Midbrain (tissue), 1 donor: ENCODE results near the gene XYLT2.

Experiments
- DNase-seq: peaks from one replicate; lab custom pipeline; 2025; lab: John Stamatoyannopoulos, UW

XYLT2 gene

GRCh38 chr17:50363217-50364060 is 17.5 kb downstream of the XYLT2 start:
- DNase-seq = peak; percentile 86

DNA sequence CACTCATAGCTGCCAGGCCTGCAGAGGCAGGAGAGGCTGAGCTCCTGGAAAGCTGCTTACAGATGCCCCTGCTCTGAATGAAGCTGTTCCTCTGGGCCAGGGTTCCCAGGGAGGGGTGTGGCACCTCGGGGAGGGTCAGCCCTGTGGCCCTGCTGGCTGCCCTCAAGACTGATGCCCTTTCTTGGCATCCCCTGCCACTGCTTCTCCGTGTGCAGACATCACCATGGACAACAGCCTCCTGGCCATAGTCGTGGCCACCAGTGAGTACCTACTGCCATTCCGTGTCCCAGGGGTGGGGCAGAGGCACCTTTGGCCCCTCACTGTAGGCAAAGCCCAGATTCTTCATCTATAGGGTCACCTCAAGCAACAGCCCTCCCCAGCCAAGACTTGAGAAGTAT is 18.1 kb downstream of the XYLT2 start:
- DNase-seq = no peak

GRCh38 chr17:50364715-50365114 is 18.8 kb downstream of the XYLT2 start:
- no peak for DNase-seq

GRCh38 chr17:50365165-50365564 is 19.2 kb downstream of the XYLT2 start:
- no peak for DNase-seq

DNA sequence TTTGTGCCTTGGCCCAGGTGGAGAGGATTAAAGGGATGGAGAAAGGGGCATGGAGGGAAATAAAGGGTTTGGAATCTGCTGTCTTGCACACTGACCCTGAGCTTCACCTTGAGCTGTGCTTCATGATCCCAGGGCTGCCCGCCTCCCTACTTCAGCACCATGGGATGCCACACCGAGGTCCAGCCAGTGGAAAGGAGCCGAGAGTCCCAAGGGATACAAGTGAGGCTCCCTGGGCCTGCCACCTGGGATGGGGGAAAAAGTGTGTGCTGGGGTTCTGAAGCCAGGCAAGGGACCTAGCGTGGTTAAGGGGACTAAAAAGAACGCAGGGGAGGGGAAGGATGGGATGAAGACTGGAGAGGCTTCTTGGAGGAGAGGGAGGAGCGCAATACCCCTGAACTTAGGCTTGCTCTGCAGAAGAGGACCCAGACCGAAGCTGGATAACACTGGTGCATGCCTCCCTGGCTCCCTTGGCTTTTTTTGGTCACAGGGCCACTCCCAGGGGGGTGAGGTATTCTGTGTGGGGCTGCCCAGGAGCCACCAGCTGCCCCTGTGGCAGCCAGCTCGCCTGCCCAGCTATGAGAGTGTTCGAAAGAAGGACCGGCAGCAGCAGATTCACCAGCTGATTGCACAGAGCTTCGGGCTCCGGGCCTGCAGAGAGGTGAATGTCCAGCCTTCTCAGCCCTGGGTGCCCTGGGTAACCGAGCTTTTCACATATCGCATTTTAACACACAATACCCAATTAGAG is 19.9 kb downstream of the XYLT2 start:
- no peak for DNase-seq

DNA sequence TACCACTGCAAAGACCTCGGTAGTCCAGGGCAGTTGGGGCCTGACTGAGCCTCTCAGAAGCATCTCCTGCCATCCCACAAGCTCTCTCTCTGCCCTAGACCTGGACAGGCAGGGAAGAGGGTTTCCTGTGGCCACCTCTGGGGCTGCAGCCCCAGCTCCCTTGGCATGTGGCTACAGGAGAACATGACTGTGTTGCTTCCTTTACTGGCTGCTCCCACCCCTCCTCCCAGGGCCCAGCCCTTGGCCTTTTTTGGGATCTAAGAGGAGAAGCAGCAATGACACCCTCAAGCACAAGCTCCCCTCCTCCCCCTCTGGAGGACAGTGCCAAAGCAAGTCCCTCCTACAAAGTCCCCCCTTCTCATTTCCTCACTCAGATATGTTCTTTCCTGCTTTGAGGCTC is 21.5 kb downstream of the XYLT2 start:
- no peak for DNase-seq

GRCh38 chr17:50370052-50370451 is 24.1 kb downstream of the XYLT2 start:
- no peak for DNase-seq

- DNase-seq = no peak
Measured at GRCh38 chr17:50371526-50371925, 25.6 kb downstream of the XYLT2 start.

- no peak for DNase-seq
Measured at GRCh38 chr17:50372222-50372757, 26.4 kb downstream of the XYLT2 start.

DNA sequence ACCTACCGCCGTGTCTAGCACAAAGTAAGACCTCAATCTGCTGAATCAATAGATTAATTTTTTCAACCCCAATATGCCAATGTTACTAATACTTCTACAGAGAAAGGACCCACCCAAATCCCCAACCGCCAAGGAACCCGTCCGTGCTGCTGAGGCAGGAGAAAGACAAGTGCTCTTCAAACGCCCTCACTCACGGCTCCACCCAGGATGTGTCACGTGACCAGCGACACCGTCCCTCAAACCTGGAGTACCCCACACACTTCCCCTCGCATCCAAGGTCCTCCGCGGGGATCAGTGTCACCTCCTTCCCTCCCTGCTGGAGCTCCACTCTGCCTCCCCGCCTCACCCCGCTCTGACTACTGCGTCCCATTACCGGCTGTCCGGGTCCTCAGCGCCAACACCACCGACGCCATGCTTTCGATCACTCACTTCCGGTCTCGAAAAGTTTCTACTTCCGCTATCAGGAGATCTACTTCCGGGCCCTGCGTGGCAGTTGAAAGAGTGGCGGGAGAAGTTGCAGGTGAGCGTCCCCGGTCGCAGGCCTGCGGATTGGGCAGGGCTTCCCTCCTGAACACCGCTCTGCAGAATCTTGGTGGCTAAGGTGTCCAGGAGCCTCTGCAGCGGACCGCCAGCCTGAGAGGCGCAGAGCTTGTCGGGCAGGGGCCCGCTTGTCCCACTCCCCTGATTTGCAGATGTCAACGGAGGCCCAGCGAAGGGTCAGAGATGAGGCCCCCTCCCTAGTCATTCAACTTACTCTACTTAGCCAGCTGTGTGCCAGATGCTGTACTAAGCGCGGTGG is 27.0 kb downstream of the XYLT2 start, which contains the start of the genes EME1 and MRPL27:
Gene EME1 (plus strand): TSS at position 472 of the 799 bp plus-strand sequence. CDS start 1,980 bp downstream, outside the sequence.
Gene MRPL27 (minus strand): TSS at position 427 of the 799 bp plus-strand sequence. CDS start 14 bp downstream, at position 413.
- DNase-seq = peak; percentile 96

DNA sequence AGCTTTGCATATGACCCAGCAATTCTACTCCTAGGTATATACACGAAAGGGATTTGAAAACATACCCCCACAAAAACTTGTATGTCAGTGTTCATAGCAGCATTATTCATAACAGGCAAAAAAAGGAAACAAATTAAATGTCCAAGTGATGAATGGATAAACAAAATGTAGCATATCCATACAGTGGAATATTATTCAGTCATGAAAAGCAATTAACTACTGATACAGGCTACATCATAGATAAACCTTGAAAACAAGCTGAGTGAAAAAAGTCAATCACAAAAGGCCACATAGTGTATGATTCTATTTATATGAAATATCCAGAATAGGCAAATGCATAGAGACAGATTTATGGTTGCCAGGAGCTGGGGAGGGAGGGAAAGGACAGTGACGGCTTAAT is 27.8 kb downstream of the XYLT2 start:
- no peak for DNase-seq

- DNase-seq = no peak
Measured at GRCh38 chr17:50375858-50376538, 30.1 kb downstream of the XYLT2 start.

DNA sequence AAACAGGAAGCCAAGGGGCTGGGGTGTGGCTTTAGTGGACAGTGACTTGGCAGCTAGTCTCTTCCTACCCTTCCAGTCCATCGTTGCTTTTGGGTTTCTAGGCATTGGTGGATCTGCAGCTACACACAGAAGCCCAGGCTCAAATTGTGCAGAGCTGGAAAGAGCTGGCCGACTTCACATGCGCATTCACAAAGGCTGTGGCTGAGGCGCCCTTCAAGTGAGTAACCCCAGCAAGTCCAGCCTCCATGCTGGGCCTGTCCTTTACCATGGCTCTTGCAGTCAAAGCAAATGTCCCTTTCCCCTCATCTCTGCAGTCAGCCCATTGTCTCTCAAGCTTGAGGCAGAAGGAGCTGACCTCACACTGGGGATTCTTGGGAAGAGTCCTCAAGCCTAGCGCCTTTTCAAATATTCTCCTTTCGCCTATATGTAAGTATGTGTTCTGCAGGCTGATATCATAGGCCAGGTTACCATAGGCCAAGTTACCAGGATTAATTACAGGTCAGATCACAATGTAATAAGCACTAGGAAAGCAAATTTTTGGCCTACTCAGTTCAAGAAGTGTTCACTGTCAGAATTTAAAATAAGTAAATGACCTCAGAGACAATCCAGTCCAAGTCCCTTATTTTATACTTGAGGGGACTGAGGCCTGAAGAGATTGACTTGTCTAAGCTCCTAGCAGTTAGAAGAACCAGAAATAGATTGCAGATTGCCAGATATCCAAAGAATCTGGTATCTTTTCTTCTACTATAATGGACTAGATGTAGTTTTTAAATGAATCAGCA is 33.6 kb downstream of the XYLT2 start:
- DNase-seq = no peak

GRCh38 chr17:50380369-50381259 is 34.7 kb downstream of the XYLT2 start:
- DNase-seq = no peak

GRCh38 chr17:50381260-50381815 is 35.4 kb downstream of the XYLT2 start:
- no peak for DNase-seq

DNA sequence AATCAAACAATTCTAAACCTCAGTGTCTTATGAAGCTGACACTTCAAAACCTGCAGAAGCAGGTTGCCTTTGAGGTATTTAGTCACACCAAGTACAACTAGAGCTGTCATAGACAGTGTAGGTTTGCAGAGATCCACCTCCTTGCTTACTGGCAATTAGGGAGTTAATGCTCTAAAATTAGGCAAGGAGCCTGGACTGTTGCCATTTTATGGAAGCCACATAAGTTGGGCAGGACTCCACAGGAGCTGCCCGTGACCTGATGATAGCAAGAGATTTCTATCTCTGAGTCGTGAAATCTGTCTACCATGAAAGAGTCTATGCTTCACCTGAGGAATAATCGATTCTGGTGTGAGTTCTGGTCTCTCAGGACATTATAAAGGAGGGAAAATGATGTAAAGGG is 36.0 kb downstream of the XYLT2 start:
- DNase-seq = no peak

GRCh38 chr17:50382931-50383330 is 37.0 kb downstream of the XYLT2 start:
- DNase-seq = no peak

- DNase-seq = no peak
Measured at GRCh38 chr17:50386510-50386909, 40.6 kb downstream of the XYLT2 start.

DNA sequence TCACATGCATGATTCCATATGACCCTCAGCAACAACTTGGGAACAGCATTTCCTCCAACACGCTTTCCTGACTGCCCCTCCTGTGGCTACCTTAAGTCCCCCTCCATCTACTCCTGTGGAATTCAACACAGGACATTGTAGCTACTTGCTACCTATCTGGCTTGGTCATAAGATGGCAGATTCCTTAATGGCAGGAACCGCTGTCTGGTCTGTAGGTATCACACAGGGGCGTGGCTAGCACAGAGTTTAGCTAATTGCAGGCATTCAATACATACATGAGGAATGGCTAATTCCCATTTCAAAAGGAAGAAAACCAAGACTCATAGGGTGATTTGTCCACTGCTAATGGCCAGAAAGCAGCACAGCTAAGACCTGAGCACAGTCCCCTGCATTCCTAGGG is 42.8 kb downstream of the XYLT2 start:
- no peak for DNase-seq
